ENCODE measurements around the gene ACACA.

GRCh38 chr17:37399265-37399803, 7.3 kb downstream of the ACACA start:
- TF ChIP-seq CTCF (conservative IDR thresholded peaks at IDR 0.05; ENCODE audit: low read depth in 2 of 2), result no peak
- TF ChIP-seq JUNB (IDR thresholded peaks at IDR 0.05; ENCODE audit: unreplicated experiment), result no peak
- no peak for TF ChIP-seq REST (IDR thresholded peaks at IDR 0.05; ENCODE audit: unreplicated experiment)

Data from GM23338 (cell line).